ENCODE measurements around the gene NUBP2.
A peak's percentile ranks its signal among the peaks of the same experiment; 100 is the strongest.

NUBP2 gene

DNA sequence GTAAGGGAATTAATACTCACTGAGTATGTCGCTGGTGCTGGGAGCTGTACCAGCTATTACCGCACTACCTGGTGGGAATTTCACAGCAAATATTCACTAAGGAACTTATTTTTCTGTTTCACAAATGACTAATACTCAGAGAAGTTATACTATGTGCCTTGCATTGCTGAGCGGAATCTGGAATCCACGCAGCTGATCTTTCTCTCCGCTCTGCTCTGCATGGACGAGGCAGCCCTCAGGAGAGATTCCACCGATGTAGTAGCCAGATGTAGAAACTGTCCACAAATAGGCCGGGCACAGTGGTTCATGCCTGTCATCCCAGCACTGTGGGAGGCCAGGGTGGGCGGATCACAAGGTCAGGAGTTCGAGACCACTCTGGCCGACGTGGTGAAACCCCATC lies 28.6 kb upstream of the NUBP2 start:
- H3K27ac Mint-ChIP-seq: no peak overlapping the region
- no peaks in the 10 kb centered on the region for H3K27me3 Mint-ChIP-seq (ENCODE audit: low read depth, poor library complexity)
- no peaks in the 10 kb centered on the region for H3K9me3 Mint-ChIP-seq
- TF ChIP-seq, protein P1, sequence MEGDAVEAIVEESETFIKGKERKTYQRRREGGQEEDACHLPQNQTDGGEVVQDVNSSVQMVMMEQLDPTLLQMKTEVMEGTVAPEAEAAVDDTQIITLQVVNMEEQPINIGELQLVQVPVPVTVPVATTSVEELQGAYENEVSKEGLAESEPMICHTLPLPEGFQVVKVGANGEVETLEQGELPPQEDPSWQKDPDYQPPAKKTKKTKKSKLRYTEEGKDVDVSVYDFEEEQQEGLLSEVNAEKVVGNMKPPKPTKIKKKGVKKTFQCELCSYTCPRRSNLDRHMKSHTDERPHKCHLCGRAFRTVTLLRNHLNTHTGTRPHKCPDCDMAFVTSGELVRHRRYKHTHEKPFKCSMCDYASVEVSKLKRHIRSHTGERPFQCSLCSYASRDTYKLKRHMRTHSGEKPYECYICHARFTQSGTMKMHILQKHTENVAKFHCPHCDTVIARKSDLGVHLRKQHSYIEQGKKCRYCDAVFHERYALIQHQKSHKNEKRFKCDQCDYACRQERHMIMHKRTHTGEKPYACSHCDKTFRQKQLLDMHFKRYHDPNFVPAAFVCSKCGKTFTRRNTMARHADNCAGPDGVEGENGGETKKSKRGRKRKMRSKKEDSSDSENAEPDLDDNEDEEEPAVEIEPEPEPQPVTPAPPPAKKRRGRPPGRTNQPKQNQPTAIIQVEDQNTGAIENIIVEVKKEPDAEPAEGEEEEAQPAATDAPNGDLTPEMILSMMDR (IDR thresholded peaks at IDR 0.05): no peak
- DNase-seq: no peak
- peaks cover 20% of the 10 kb centered on the region for H3K36me3 Mint-ChIP-seq (ENCODE audit: low read depth)
- no peaks in the 10 kb centered on the region for H3K4me1 Mint-ChIP-seq
- H3K4me3 Mint-ChIP-seq: no peak overlapping the region

DNA sequence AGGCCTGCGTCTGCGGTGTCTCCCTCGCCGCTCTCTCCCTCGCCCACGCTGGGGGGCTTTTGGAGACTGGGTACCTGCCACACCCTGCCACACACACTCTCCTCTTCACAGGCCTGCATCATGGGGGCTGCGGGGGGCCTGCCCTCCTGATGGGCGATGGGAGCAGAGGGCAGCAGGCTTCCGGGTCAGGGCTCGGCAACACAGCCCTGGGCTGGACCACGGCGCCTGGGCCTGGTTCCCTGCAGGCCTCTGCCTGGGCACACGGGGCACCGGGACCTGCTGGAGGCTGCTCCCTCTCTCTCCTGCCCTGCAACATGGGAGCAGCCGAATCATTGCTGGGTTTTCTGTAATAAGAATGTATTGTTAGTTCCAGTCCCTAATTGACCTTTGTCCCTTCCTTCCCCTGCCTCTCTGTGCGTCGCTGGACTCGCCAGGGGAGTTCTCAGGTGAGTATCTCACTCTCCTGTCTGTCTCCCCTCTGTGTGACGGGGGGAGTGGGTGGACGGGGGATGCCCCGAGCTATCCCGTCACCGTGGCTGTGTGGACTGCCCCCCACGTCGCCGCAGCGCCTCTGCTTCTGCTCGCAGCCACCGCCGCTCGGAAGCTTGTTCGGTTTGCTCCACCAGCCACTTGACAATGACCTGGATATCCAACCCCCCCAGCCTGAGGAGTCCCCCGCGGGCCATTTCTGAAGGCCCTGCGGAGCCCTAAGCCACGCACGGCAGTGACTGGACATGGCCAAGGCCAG lies 24.9 kb upstream of the NUBP2 start:
- H3K9me3 Mint-ChIP-seq: no peaks in the 10 kb centered on the region
- H3K36me3 Mint-ChIP-seq (ENCODE audit: low read depth): peaks cover 19% of the 10 kb centered on the region
- DNase-seq: no peak
- TF ChIP-seq, protein P1 (IDR thresholded peaks at IDR 0.05): no peak
- H3K4me3 Mint-ChIP-seq: no peak overlapping the region
- H3K27me3 Mint-ChIP-seq (ENCODE audit: low read depth, poor library complexity): peaks cover 4% of the 10 kb centered on the region
- no peak overlapping the region for H3K27ac Mint-ChIP-seq
- peaks cover 6% of the 10 kb centered on the region for H3K4me1 Mint-ChIP-seq

- H3K4me1 Mint-ChIP-seq: peaks cover 6% of the 10 kb centered on the region
- TF ChIP-seq, protein P1 (IDR thresholded peaks at IDR 0.05): no peak
- no peak overlapping the region for H3K4me3 Mint-ChIP-seq
- peaks cover 17% of the 10 kb centered on the region for H3K36me3 Mint-ChIP-seq (ENCODE audit: low read depth)
- H3K27ac Mint-ChIP-seq: peak overlapping the region; percentile 94
- no peaks in the 10 kb centered on the region for H3K9me3 Mint-ChIP-seq
- H3K27me3 Mint-ChIP-seq (ENCODE audit: low read depth, poor library complexity): peaks cover 4% of the 10 kb centered on the region
- DNase-seq: no peak
Observed at GRCh38 chr16:1758923-1759322, 23.8 kb upstream of the NUBP2 start.

DNA sequence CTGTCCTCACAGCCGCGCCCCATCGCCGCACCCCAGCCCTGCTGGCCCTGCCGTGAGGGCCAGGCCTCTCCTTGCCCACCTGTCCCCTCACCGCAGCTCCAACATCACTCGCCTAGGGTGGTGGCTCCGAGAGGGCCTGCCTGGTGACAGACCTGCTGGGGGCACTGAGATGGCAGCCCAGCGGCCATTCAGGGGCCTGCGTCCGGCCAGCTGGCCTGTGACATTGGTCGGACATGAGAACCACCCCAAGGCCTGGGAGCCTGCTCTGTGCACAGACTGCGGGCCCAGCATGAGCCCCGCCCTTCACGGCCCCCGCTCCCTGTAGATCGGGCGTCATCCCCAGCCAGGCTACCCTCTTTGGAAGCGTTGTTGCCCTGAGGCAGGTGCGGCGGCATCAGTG lies 23.2 kb upstream of the NUBP2 start:
- no peak for DNase-seq
- TF ChIP-seq, protein P1 (IDR thresholded peaks at IDR 0.05): no peak
- peaks cover 4% of the 10 kb centered on the region for H3K27me3 Mint-ChIP-seq (ENCODE audit: low read depth, poor library complexity)
- H3K9me3 Mint-ChIP-seq: no peaks in the 10 kb centered on the region
- peaks cover 6% of the 10 kb centered on the region for H3K4me1 Mint-ChIP-seq
- no peak overlapping the region for H3K27ac Mint-ChIP-seq
- peaks cover 17% of the 10 kb centered on the region for H3K36me3 Mint-ChIP-seq (ENCODE audit: low read depth)
- H3K4me3 Mint-ChIP-seq: no peak overlapping the region

DNA sequence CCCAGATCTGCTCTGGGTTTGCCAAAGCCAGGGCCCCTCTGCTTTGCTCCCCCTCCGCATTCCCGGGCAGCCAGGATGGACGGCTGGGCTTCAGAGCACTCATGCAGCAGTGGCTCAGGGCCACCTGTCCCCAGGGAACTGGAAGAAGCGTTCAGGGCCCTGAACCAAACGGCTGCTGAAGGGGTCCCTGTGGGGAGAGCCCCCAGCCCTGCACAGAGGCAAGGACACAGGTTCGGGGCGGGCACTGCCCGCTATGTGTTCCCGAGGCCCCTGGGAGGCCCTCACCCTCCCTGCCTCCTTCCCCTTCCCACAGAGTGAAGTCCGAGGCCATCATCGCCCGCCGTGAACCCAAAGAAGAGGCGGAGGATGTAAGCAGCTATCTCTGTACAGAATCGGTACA lies 21.8 kb upstream of the NUBP2 start:
- TF ChIP-seq, protein P1 (IDR thresholded peaks at IDR 0.05): no peak
- Mint-ChIP-seq H3K27me3 (ENCODE audit: low read depth, poor library complexity) (peaks cover 4% of the 10 kb centered on the region), H3K4me1 (peaks cover 6% of the 10 kb centered on the region), H3K4me3 (no peak overlapping the region), H3K9me3 (no peaks in the 10 kb centered on the region), H3K27ac (no peak overlapping the region), H3K36me3 (ENCODE audit: low read depth) (peaks cover 7% of the 10 kb centered on the region)
- DNase-seq: no peak

GRCh38 chr16:1761751-1762150 lies 21.0 kb upstream of the NUBP2 start:
- TF ChIP-seq, protein P1 (IDR thresholded peaks at IDR 0.05): no peak
- Mint-ChIP-seq H3K27ac (no peak overlapping the region), H3K4me3 (no peak overlapping the region), H3K27me3 (ENCODE audit: low read depth, poor library complexity) (peaks cover 4% of the 10 kb centered on the region), H3K9me3 (no peaks in the 10 kb centered on the region), H3K4me1 (peaks cover 6% of the 10 kb centered on the region), H3K36me3 (ENCODE audit: low read depth) (peaks cover 7% of the 10 kb centered on the region)
- no peak for DNase-seq
